Stimulated activated naive CD8-positive, alpha-beta T cell treated with anti-CD3 and anti-CD28 coated beads, Interleukin-15, amount 100 ng/mL, for 72 hours (primary cell): ENCODE data around the gene SH3PXD2B.

Experiments
- ATAC-seq: fragments of 150-1000 bp; cut with Tn5 transposase; 2 replicates; pipeline ENCODE4 v1.10.0; 2021; ENCODE audit warnings: mild to moderate bottlenecking, moderate library complexity
- DNase-seq, 2 donors: peaks; one replicate each; pipeline ENCODE4 v3.0.0; 2021 to 2022
- H3K27ac Mint-ChIP-seq, 2 donors: one replicate each; pipeline ENCODE4 v1.8.0; 2022; ENCODE audit warnings: mild to moderate bottlenecking in 2 of 2, mixed read lengths in 2 of 2, moderate library complexity in 2 of 2
- H3K27me3 Mint-ChIP-seq: one replicate; pipeline ENCODE4 v1.8.0; 2022; ENCODE audit warnings: mixed read lengths
- H3K4me1 Mint-ChIP-seq: one replicate; pipeline ENCODE4 v1.8.0; 2022; ENCODE audit warnings: mild to moderate bottlenecking, mixed read lengths
- H3K4me3 Mint-ChIP-seq, 2 donors: one replicate each; pipeline ENCODE4 v1.8.0; 2022; ENCODE audit warnings: mild to moderate bottlenecking in 2 of 2, mixed read lengths in 2 of 2, moderate library complexity in 1 of 2
- H3K9me3 Mint-ChIP-seq, 2 donors: one replicate each; pipeline ENCODE4 v1.8.0; 2022; ENCODE audit warnings: mixed read lengths in 2 of 2

Gene SH3PXD2B

GRCh38 chr5:172396220-172396619 is 58.1 kb downstream of the SH3PXD2B start:
- DNase-seq (no peak), ATAC-seq (no peak)
- H3K27me3 Mint-ChIP-seq: peaks cover 28% of the 10 kb centered on the region
- H3K4me3 Mint-ChIP-seq: no peak overlapping the region
- H3K4me1 Mint-ChIP-seq: peaks cover 5% of the 10 kb centered on the region
- H3K27ac Mint-ChIP-seq: no peak overlapping the region
- peaks cover 4 to 27% of the 10 kb centered on the region in 2 donors for H3K9me3 Mint-ChIP-seq

- peaks cover 5% of the 10 kb centered on the region for H3K4me1 Mint-ChIP-seq
- ATAC-seq (peak; percentile 61), DNase-seq (no peak)
- no peak overlapping the region for H3K4me3 Mint-ChIP-seq
- H3K27ac Mint-ChIP-seq: peak overlapping the region in 1 of 2 donors; percentile 39
- peaks cover 4 to 27% of the 10 kb centered on the region in 2 donors for H3K9me3 Mint-ChIP-seq
- peaks cover 28% of the 10 kb centered on the region for H3K27me3 Mint-ChIP-seq
These were observed 58.8 kb downstream of the SH3PXD2B start for GRCh38 chr5:172395483-172395882.

- H3K27ac Mint-ChIP-seq: no peak overlapping the region
- peaks cover 4% of the 10 kb centered on the region in 2 donors for H3K9me3 Mint-ChIP-seq
- peaks cover 11% of the 10 kb centered on the region for H3K27me3 Mint-ChIP-seq
- no peaks in the 10 kb centered on the region for H3K4me1 Mint-ChIP-seq
- no peak overlapping the region for H3K4me3 Mint-ChIP-seq
- DNase-seq (no peak), ATAC-seq (no peak)
These were observed 64.7 kb downstream of the SH3PXD2B start for GRCh38 chr5:172389578-172390112.

GRCh38 chr5:172388246-172388733 is 66.0 kb downstream of the SH3PXD2B start:
- Mint-ChIP-seq H3K4me1 (no peaks in the 10 kb centered on the region), H3K27me3 (no peaks in the 10 kb centered on the region), H3K9me3 (no peaks in the 10 kb centered on the region), H3K27ac (no peak overlapping the region), H3K4me3 (no peak overlapping the region)
- DNase-seq (no peak), ATAC-seq (no peak)

- H3K9me3 Mint-ChIP-seq: no peaks in the 10 kb centered on the region
- H3K27me3 Mint-ChIP-seq: no peaks in the 10 kb centered on the region
- no peak for DNase-seq
These were observed 68.6 kb downstream of the SH3PXD2B start for GRCh38 chr5:172385707-172386106.

GRCh38 chr5:172385010-172385563 is 69.2 kb downstream of the SH3PXD2B start:
- Mint-ChIP-seq H3K9me3 (no peaks in the 10 kb centered on the region), H3K4me1 (no peaks in the 10 kb centered on the region), H3K27me3 (no peaks in the 10 kb centered on the region), H3K4me3 (no peak overlapping the region), H3K27ac (no peak overlapping the region)
- ATAC-seq: no peak
- DNase-seq: no peak

More at GRCh38 chr5:172385707-172386106, 68.6 kb downstream of the SH3PXD2B start:
- Mint-ChIP-seq H3K27ac (no peak overlapping the region), H3K4me1 (no peaks in the 10 kb centered on the region), H3K4me3 (no peak overlapping the region)
- ATAC-seq: no peak

GRCh38 chr5:172383191-172383802 is 71.0 kb downstream of the SH3PXD2B start:
- DNase-seq: no peak

GRCh38 chr5:172380987-172381643 is 73.2 kb downstream of the SH3PXD2B start:
- H3K27ac Mint-ChIP-seq: no peak overlapping the region
- H3K4me1 Mint-ChIP-seq: peaks cover 4% of the 10 kb centered on the region
- H3K4me3 Mint-ChIP-seq: no peak overlapping the region
- DNase-seq: no peak
- no peaks in the 10 kb centered on the region for H3K27me3 Mint-ChIP-seq
- peak; percentile 28 for ATAC-seq
- no peaks in the 10 kb centered on the region for H3K9me3 Mint-ChIP-seq

More at GRCh38 chr5:172383191-172383802, 71.0 kb downstream of the SH3PXD2B start:
- Mint-ChIP-seq H3K27me3 (no peaks in the 10 kb centered on the region), H3K9me3 (no peaks in the 10 kb centered on the region), H3K4me3 (no peak overlapping the region), H3K4me1 (no peaks in the 10 kb centered on the region), H3K27ac (no peak overlapping the region)
- no peak for ATAC-seq

GRCh38 chr5:172380301-172380986 is 73.9 kb downstream of the SH3PXD2B start:
- Mint-ChIP-seq H3K27ac (no peak overlapping the region), H3K9me3 (no peaks in the 10 kb centered on the region), H3K4me3 (no peak overlapping the region), H3K4me1 (peaks cover 4% of the 10 kb centered on the region), H3K27me3 (no peaks in the 10 kb centered on the region)
- DNase-seq (no peak), ATAC-seq (no peak)

GRCh38 chr5:172379481-172379880 is 74.8 kb downstream of the SH3PXD2B start:
- DNase-seq (no peak), ATAC-seq (no peak)
- Mint-ChIP-seq H3K9me3 (no peaks in the 10 kb centered on the region), H3K27ac (no peak overlapping the region), H3K4me3 (no peak overlapping the region), H3K4me1 (peaks cover 4% of the 10 kb centered on the region), H3K27me3 (peaks cover under 1% of the 10 kb centered on the region)

GRCh38 chr5:172377856-172378255 is 76.5 kb downstream of the SH3PXD2B start:
- no peak overlapping the region for H3K4me3 Mint-ChIP-seq
- no peak for DNase-seq
- ATAC-seq: no peak
- H3K27me3 Mint-ChIP-seq: peaks cover 7% of the 10 kb centered on the region
- H3K27ac Mint-ChIP-seq: no peak overlapping the region
- H3K9me3 Mint-ChIP-seq: no peaks in the 10 kb centered on the region
- peaks cover 4% of the 10 kb centered on the region for H3K4me1 Mint-ChIP-seq

- Mint-ChIP-seq H3K9me3 (no peaks in the 10 kb centered on the region), H3K27me3 (peaks cover 7% of the 10 kb centered on the region), H3K4me1 (peaks cover 4% of the 10 kb centered on the region), H3K4me3 (no peak overlapping the region), H3K27ac (no peak overlapping the region)
- ATAC-seq (no peak), DNase-seq (no peak)
These were observed 76.9 kb downstream of the SH3PXD2B start for GRCh38 chr5:172377438-172377837.

GRCh38 chr5:172374783-172375182 is 79.5 kb downstream of the SH3PXD2B start:
- no peak for ATAC-seq
- peaks cover 4% of the 10 kb centered on the region for H3K4me1 Mint-ChIP-seq
- DNase-seq: no peak
- H3K9me3 Mint-ChIP-seq: peaks cover 5 to 14% of the 10 kb centered on the region in 2 donors
- no peak overlapping the region for H3K27ac Mint-ChIP-seq
- peaks cover 7% of the 10 kb centered on the region for H3K27me3 Mint-ChIP-seq
- H3K4me3 Mint-ChIP-seq: no peak overlapping the region

- peaks cover 7% of the 10 kb centered on the region for H3K27me3 Mint-ChIP-seq
These were observed 80.6 kb downstream of the SH3PXD2B start for GRCh38 chr5:172373680-172374079.

GRCh38 chr5:172371684-172372083 is 82.6 kb downstream of the SH3PXD2B start:
- ATAC-seq: no peak
- Mint-ChIP-seq H3K27me3 (peaks cover 7% of the 10 kb centered on the region), H3K4me3 (no peak overlapping the region), H3K9me3 (peaks cover 5 to 14% of the 10 kb centered on the region in 2 donors), H3K27ac (no peak overlapping the region), H3K4me1 (no peaks in the 10 kb centered on the region)
- no peak for DNase-seq

More at GRCh38 chr5:172373680-172374079, 80.6 kb downstream of the SH3PXD2B start:
- DNase-seq (no peak), ATAC-seq (no peak)
- Mint-ChIP-seq H3K9me3 (peaks cover 5 to 14% of the 10 kb centered on the region in 2 donors), H3K4me1 (peaks cover 4% of the 10 kb centered on the region), H3K27ac (no peak overlapping the region), H3K4me3 (no peak overlapping the region)
